ENCODE measurements around the gene TMEM59. TPM values are rescaled to one million over a fixed set of nuclear protein-coding genes. Genes with fewer than 3 reads are reported as not detected.

Gene TMEM59
- total and polyA plus RNA-seq, 2 donors (not counting 1 experiment from before 2014, with no cell fraction given) = 66.3 to 146 TPM

- Histone ChIP-seq H4K20me1 (ENCODE audit: control insufficient read depth, insufficient read depth, low read length, poor library complexity, severe bottlenecking) (no peaks in the 10 kb centered on the region), H3K9ac (ENCODE audit: low read length) (no peak overlapping the region), H3K9me3 (ENCODE audit: control extremely low read depth in 1 of 3, control insufficient read depth in 2 of 3, insufficient read depth in 1 of 3, low read length in 2 of 3) (no peaks in the 10 kb centered on the region), H3K4me1 (ENCODE audit: control insufficient read depth in 2 of 2, insufficient read depth in 2 of 2, low read length in 2 of 2) (peaks cover 0 to 6% of the 10 kb centered on the region in 2 donors), H3K4me2 (replicated peaks; ENCODE audit: low read depth, low read length, poor library complexity, severe bottlenecking) (no peak overlapping the region), H3K4me3 (ENCODE audit: control extremely low read depth in 1 of 5, extremely low read depth in 1 of 5, insufficient read depth in 1 of 5, low read depth in 2 of 5, low read length in 4 of 5) (no peak overlapping the region), H3K27me3 (replicated peaks in 1 of 4; ENCODE audit: control extremely low read depth in 1 of 4, control insufficient read depth in 3 of 4, insufficient read depth in 4 of 4, low read length in 3 of 4) (no peaks in the 10 kb centered on the region), H2AFZ (ENCODE audit: insufficient read depth, low read depth, low read length, poor library complexity, severe bottlenecking) (peak overlapping the region; percentile 12), H3K27ac (ENCODE audit: low read length in 2 of 2) (no peak overlapping the region), H3K36me3 (replicated peaks in 1 of 2; ENCODE audit: control extremely low read depth in 1 of 2, control insufficient read depth in 1 of 2, extremely low read depth in 1 of 2, insufficient read depth in 2 of 2, low read length in 1 of 2) (peaks cover 1 to 13% of the 10 kb centered on the region in 2 experiments), H3K79me2 (ENCODE audit: control insufficient read depth, insufficient read depth, low read length) (no peaks in the 10 kb centered on the region)
- DNase-seq = no peak
- Mint-ChIP-seq H3K4me1 (no peaks in the 10 kb centered on the region), H3K27me3 (no peaks in the 10 kb centered on the region), H3K9me3 (ENCODE audit: insufficient read depth) (no peaks in the 10 kb centered on the region), H3K27ac (no peak overlapping the region), H3K4me3 (no peak overlapping the region)
- ATAC-seq (ENCODE audit: low read depth) = no peak
- ChIA-PET CTCF (interaction anchor here (1.1 kb wide), 1 partner anchor 16 kb away, joined by 3 read pairs; no protein-coding TSS in a partner anchor), POLR2A (no interaction called here)
- WGBS (ENCODE audit: insufficient coverage) = 52% methylated on average over 2 of the region's 7 CpGs
- TF ChIP-seq CTCF (IDR thresholded peaks at IDR 0.05) = no peak
- TF ChIP-seq EZH2 (IDR thresholded peaks at IDR 0.05; ENCODE audit: borderline replicate concordance, insufficient read depth, low read depth, low read length, poor library complexity, severe bottlenecking) = no peak
- intact Hi-C loops (cut with micrococcal nuclease) = no loop called here
Measured at GRCh38 chr1:54096877-54097240, 43.9 kb upstream of the TMEM59 start.

DNA sequence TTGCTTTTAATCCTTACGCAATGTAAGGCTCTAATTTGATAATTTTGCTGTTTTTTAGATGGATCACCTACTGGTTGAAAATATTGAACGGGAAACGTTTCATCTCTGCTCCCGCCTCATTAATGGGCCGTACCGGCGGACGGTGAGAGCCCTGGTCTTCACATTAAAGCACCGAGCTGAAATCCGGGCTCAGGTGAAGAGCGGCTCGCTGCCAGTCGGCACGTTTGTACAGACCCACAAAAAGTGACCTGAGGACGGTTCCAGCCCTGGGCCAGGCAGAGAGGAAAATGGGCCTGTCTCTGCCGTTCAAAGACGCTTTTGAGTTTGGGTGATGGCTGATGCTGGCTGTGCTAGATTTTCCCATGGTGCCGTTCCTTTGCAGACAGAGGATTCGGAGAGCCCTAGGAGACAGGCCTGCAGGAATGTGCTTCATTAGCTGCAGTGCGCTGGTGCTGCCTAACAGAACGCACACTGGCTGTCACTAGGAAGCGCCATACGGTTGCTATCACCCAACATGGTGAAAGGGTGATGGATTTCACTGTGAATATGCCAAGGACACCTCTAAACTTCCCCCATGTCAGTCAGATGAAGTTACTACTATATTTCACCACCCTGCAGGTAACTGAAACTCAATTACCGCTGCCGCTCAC lies 43.3 kb upstream of the TMEM59 start:
- POLR2A ChIA-PET = no interaction called here

More for the DNA sequence above, 43.3 kb upstream of the TMEM59 start:
- Histone ChIP-seq H3K79me2 (ENCODE audit: control insufficient read depth, insufficient read depth, low read length) (no peaks in the 10 kb centered on the region), H3K27ac (ENCODE audit: low read length in 2 of 2) (no peak overlapping the region), H3K27me3 (replicated peaks in 1 of 4; ENCODE audit: control extremely low read depth in 1 of 4, control insufficient read depth in 3 of 4, insufficient read depth in 4 of 4, low read length in 3 of 4) (no peaks in the 10 kb centered on the region), H3K4me3 (ENCODE audit: control extremely low read depth in 1 of 5, extremely low read depth in 1 of 5, insufficient read depth in 1 of 5, low read depth in 2 of 5, low read length in 4 of 5) (no peak overlapping the region), H3K9me3 (ENCODE audit: control extremely low read depth in 1 of 3, control insufficient read depth in 2 of 3, insufficient read depth in 1 of 3, low read length in 2 of 3) (no peaks in the 10 kb centered on the region), H4K20me1 (ENCODE audit: control insufficient read depth, insufficient read depth, low read length, poor library complexity, severe bottlenecking) (no peaks in the 10 kb centered on the region), H3K36me3 (replicated peaks in 1 of 2; ENCODE audit: control extremely low read depth in 1 of 2, control insufficient read depth in 1 of 2, extremely low read depth in 1 of 2, insufficient read depth in 2 of 2, low read length in 1 of 2) (peaks cover 1 to 13% of the 10 kb centered on the region in 2 experiments), H3K4me1 (ENCODE audit: control insufficient read depth in 2 of 2, insufficient read depth in 2 of 2, low read length in 2 of 2) (peaks cover 0 to 6% of the 10 kb centered on the region in 2 donors), H3K9ac (ENCODE audit: low read length) (no peak overlapping the region), H3K4me2 (replicated peaks; ENCODE audit: low read depth, low read length, poor library complexity, severe bottlenecking) (no peak overlapping the region), H2AFZ (ENCODE audit: insufficient read depth, low read depth, low read length, poor library complexity, severe bottlenecking) (peak overlapping the region; percentile 12)
- Mint-ChIP-seq H3K9me3 (ENCODE audit: insufficient read depth) (no peaks in the 10 kb centered on the region), H3K4me1 (no peaks in the 10 kb centered on the region), H3K4me3 (no peak overlapping the region), H3K27ac (no peak overlapping the region), H3K27me3 (no peaks in the 10 kb centered on the region)
- ATAC-seq (ENCODE audit: low read depth) (no peak), DNase-seq (no peak)
- intact Hi-C loops (cut with micrococcal nuclease) = no loop called here
- TF ChIP-seq EZH2 (IDR thresholded peaks at IDR 0.05; ENCODE audit: borderline replicate concordance, insufficient read depth, low read depth, low read length, poor library complexity, severe bottlenecking) = no peak
- no peak for TF ChIP-seq CTCF (IDR thresholded peaks at IDR 0.05)
- 67% methylated on average over 25 of the region's 25 CpGs for WGBS (ENCODE audit: insufficient coverage)
- CTCF ChIA-PET = interaction anchor here (1.1 kb wide), 1 partner anchor 16 kb away, joined by 3 read pairs; no protein-coding TSS in a partner anchor

All from B cell (primary cell).